GM12878 (cell line): Measurements from ENCODE around the gene EAF1. TPM values are rescaled to one million over a fixed set of nuclear protein-coding genes. Genes with fewer than 3 reads are reported as not detected.

ENCODE experiments used
- ATAC-seq: fragments of 200-7000 bp; cut with Tn5 transposase; 3 replicates; pipeline ENCODE4 v1.9.1; 2020; ENCODE audit warnings: mild to moderate bottlenecking, moderate library complexity
- BruUV-seq: library from RNA; stranded (reverse); fragments of 400-500 nt; replicated peaks from 2 replicates; lab custom pipeline; 2021; lab: Mats Ljungman, UMichigan
- CTCF ChIA-PET: fragments of 300-600 bp; sonication (Branson Sonifier 250); formaldehyde crosslinking; extraction: SDS; loops from one replicate; lab custom pipeline; 2021; ENCODE audit warnings: inconsistent platforms; lab: Yijun Ruan, JAX
- POLR2A ChIA-PET: fragments of 350-600 bp; formaldehyde crosslinking; extraction: SDS; loops from one replicate; lab custom pipeline; 2021; ENCODE audit warnings: inconsistent platforms; lab: Charles Lee
- RAD21 ChIA-PET: fragments of 300-600 bp; sonication (Branson Sonifier 250); formaldehyde crosslinking; loops from one replicate; lab custom pipeline; 2023; ENCODE audit warnings: antibody characterized with exemption; ENCODE audit not compliant: unreplicated experiment; lab: Charles Lee
- SMC1A ChIA-PET: fragments of 300-600 bp; sonication (Branson Sonifier 250); formaldehyde crosslinking; loops from one replicate; lab custom pipeline; 2023; ENCODE audit not compliant: unreplicated experiment, uncharacterized antibody; lab: Charles Lee
- DNase-seq: peaks from one replicate; pipeline ENCODE4 v3.0.0-alpha.2; 2011; ENCODE audit warnings: low read depth, low spot score
- FAIRE-seq: peaks from 3 replicates; lab custom pipeline; 2011; peaks lifted over from hg19 to GRCh38; lab: Jason Lieb, UNC
- H2AFZ ChIP-seq: 2 replicates; pipeline ENCODE4 v1.6.0; 2011; ENCODE audit warnings: low read depth, low read length, control low read depth; ENCODE audit not compliant: control insufficient read depth
- H3K27ac ChIP-seq: 2 replicates; pipeline ENCODE4 v1.5.1; 2011; ENCODE audit warnings: control low read depth; ENCODE audit not compliant: control insufficient read depth, insufficient read depth
- H3K27me3 ChIP-seq, 2 experiments: replicated peaks in 1 of 2; 2 replicates each; pipeline versions ENCODE4 v1.6.0 to v1.6.1; 2011; ENCODE audit warnings: low read length in 1 of 2; ENCODE audit not compliant: control insufficient read depth in 2 of 2, insufficient read depth in 2 of 2
- H3K36me3 ChIP-seq, 2 experiments: 2 replicates each; pipeline ENCODE4 v1.5.1; 2011; ENCODE audit warnings: low read length in 1 of 2; ENCODE audit not compliant: control insufficient read depth in 2 of 2, insufficient read depth in 2 of 2
- H3K4me1 ChIP-seq: 2 replicates; pipeline ENCODE4 v1.6.1; 2011; ENCODE audit warnings: mild to moderate bottlenecking, low read length, moderate library complexity, mixed read lengths; ENCODE audit not compliant: control insufficient read depth, insufficient read depth
- H3K4me2 ChIP-seq: 2 replicates; pipeline ENCODE4 v1.6.0; 2011; ENCODE audit warnings: control low read depth; ENCODE audit not compliant: control insufficient read depth, insufficient read depth
- H3K4me3 ChIP-seq: fragments of 200-600 bp; sonication (generic); 2 replicates; pipeline ENCODE4 v1.5.1; 2016
- H3K79me2 ChIP-seq: 2 replicates; pipeline ENCODE4 v1.6.0; 2011; ENCODE audit warnings: low read length; ENCODE audit not compliant: control insufficient read depth, insufficient read depth
- H3K9ac ChIP-seq: 2 replicates; pipeline ENCODE4 v1.8.0; 2011; ENCODE audit warnings: low read length, control low read depth, mixed read lengths; ENCODE audit not compliant: control insufficient read depth, insufficient read depth
- H3K9me3 ChIP-seq: replicated peaks from 3 replicates; pipeline ENCODE4 v1.5.1; 2011; ENCODE audit warnings: mild to moderate bottlenecking, low read length; ENCODE audit not compliant: control insufficient read depth, insufficient read depth
- H4K20me1 ChIP-seq: 2 replicates; pipeline ENCODE4 v1.6.0; 2011; ENCODE audit not compliant: control insufficient read depth, insufficient read depth
- BACH1 ChIP-seq: fragments of 450-650 bp; IDR thresholded peaks from 2 replicates; pipeline ENCODE4 v1.6.1; 2017; ENCODE audit warnings: mild to moderate bottlenecking, borderline replicate concordance
- CHD2 ChIP-seq: IDR thresholded peaks from 2 replicates; pipeline ENCODE4 v1.6.1; 2011; ENCODE audit warnings: low read depth, low read length, improper control_type of control experiment, borderline replicate concordance
- LARP7 ChIP-seq: fragments of 450-650 bp; IDR thresholded peaks from 2 replicates; pipeline ENCODE4 v1.6.1; 2017; ENCODE audit warnings: mild to moderate bottlenecking
- MXI1 ChIP-seq: fragments of 150-350 bp; IDR thresholded peaks from 2 replicates; pipeline ENCODE4 v1.6.1; 2011; ENCODE audit warnings: low read depth, mild to moderate bottlenecking, inconsistent platforms, low read length, improper control_type of control experiment
- TCF12 ChIP-seq: IDR thresholded peaks from 2 replicates; pipeline ENCODE4 v1.6.1; 2011; ENCODE audit warnings: low read depth, mild to moderate bottlenecking, low read length
- WGBS: methylation state at CpG from one replicate; pipeline ENCODE4 v1.1.6; 2016; ENCODE audit warnings: low lambda C conversion rate; ENCODE audit not compliant: insufficient replicate concordance, insufficient coverage; ENCODE audit errors: missing lambda C conversion rate; 5-methylcytosine and 5-hydroxymethylcytosine counted together
- in situ Hi-C: fragments of 300-500 bp; cut with MboI; formaldehyde crosslinking; loops from 9 replicates; pipeline ENCODE4 v1.14.3; 2018; ENCODE audit warnings: mixed read lengths
- intact Hi-C: fragments of 100-400 bp; cut with micrococcal nuclease; formaldehyde crosslinking; loops from one replicate; pipeline ENCODE4 v1.14.2; 2022; ENCODE audit not compliant: unreplicated experiment
- polyA plus RNA-seq, 11 experiments: library from polyadenylated mRNA; depleted of rRNA in 4 of 11; unstranded in 6 of 11; stranded (reverse) in 5 of 11; fragments of >200 nt; fragmentation: Nextera tagmentation in 4 of 11; fragmentation: Illumina TruSeq in 1 of 11; extraction: Ambion mirVana in 4 of 11; extraction: Trizol in 1 of 11; gene quantifications; 1 replicate in 1 of 11; 2 replicates in 10 of 11; pipeline versions ENCODE4 v1.2.1 to v1.2.3, GENCODE V29; 2011 to 2016; ENCODE audit warnings: inconsistent platforms in 2 of 11, missing spikeins in 2 of 11, low read depth in 1 of 11
- total RNA-seq, 4 experiments: library from RNA; depleted of rRNA in 3 of 4; stranded (reverse); fragments of >200 nt in 3 of 4; fragmentation: Illumina TruSeq in 1 of 4; extraction: Trizol in 1 of 4; gene quantifications; 2 replicates each; pipeline versions ENCODE4 v1.2.1 to v1.2.3, GENCODE V29; 2013 to 2021
- TF ChIP-seq, protein P1 (sequence below): fragments of 450-650 bp; IDR thresholded peaks from 2 replicates; pipeline ENCODE4 v1.6.1; 2018; ENCODE audit warnings: borderline replicate concordance, mild to moderate bottlenecking; ENCODE audit not compliant: partially characterized antibody
- TF ChIP-seq, protein P2 (sequence below): IDR thresholded peaks from 2 replicates; pipeline ENCODE4 v1.6.1; 2012; ENCODE audit warnings: mild to moderate bottlenecking, low read depth, low read length
- TF ChIP-seq, protein P3 (sequence below): fragments of 150-350 bp; IDR thresholded peaks from 2 replicates; pipeline ENCODE4 v1.6.1; 2014; ENCODE audit warnings: mild to moderate bottlenecking, low read depth, low read length
- TF ChIP-seq, protein P4 (sequence below): fragments of 450-650 bp; formaldehyde crosslinking; IDR thresholded peaks from 2 replicates; pipeline ENCODE4 v1.4.0; 2022; ENCODE audit warnings: mild to moderate bottlenecking, moderate library complexity

Gene EAF1
- total and polyA plus RNA-seq, 10 of the 15 experiments (the other 5 are each of a cell fraction or from before 2014, with no cell fraction given) = 6.8 to 21.6 (median 15.6) TPM

DNA sequence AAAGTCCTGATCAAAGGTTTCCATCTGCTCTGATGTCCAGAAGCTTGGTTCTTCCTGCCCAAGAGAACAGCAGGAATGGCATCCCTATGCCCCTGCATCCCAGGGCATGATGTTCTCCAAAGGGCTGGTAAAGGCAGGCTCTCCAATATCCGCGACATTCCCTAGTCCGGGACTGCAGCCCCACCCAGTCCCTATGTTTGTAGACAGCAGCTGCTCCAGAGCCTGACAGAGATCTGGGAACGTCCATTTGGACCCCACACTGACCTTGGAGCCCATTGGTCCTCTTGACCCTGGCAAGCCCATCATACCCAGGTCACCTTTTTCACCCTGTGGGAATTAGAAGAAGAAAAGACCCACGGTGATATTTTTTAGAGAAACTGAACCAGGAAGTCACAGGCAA is 47.8 kb downstream of the EAF1 start (continued):
- TF ChIP-seq, protein P1, sequence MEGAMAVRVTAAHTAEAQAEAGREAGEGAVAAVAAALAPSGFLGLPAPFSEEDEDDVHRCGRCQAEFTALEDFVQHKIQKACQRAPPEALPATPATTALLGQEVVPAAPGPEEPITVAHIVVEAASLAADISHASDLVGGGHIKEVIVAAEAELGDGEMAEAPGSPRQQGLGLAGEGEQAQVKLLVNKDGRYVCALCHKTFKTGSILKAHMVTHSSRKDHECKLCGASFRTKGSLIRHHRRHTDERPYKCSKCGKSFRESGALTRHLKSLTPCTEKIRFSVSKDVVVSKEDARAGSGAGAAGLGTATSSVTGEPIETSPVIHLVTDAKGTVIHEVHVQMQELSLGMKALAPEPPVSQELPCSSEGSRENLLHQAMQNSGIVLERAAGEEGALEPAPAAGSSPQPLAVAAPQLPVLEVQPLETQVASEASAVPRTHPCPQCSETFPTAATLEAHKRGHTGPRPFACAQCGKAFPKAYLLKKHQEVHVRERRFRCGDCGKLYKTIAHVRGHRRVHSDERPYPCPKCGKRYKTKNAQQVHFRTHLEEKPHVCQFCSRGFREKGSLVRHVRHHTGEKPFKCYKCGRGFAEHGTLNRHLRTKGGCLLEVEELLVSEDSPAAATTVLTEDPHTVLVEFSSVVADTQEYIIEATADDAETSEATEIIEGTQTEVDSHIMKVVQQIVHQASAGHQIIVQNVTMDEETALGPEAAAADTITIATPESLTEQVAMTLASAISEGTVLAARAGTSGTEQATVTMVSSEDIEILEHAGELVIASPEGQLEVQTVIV = no peak
- TF ChIP-seq, protein P2, sequence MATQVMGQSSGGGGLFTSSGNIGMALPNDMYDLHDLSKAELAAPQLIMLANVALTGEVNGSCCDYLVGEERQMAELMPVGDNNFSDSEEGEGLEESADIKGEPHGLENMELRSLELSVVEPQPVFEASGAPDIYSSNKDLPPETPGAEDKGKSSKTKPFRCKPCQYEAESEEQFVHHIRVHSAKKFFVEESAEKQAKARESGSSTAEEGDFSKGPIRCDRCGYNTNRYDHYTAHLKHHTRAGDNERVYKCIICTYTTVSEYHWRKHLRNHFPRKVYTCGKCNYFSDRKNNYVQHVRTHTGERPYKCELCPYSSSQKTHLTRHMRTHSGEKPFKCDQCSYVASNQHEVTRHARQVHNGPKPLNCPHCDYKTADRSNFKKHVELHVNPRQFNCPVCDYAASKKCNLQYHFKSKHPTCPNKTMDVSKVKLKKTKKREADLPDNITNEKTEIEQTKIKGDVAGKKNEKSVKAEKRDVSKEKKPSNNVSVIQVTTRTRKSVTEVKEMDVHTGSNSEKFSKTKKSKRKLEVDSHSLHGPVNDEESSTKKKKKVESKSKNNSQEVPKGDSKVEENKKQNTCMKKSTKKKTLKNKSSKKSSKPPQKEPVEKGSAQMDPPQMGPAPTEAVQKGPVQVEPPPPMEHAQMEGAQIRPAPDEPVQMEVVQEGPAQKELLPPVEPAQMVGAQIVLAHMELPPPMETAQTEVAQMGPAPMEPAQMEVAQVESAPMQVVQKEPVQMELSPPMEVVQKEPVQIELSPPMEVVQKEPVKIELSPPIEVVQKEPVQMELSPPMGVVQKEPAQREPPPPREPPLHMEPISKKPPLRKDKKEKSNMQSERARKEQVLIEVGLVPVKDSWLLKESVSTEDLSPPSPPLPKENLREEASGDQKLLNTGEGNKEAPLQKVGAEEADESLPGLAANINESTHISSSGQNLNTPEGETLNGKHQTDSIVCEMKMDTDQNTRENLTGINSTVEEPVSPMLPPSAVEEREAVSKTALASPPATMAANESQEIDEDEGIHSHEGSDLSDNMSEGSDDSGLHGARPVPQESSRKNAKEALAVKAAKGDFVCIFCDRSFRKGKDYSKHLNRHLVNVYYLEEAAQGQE = no peak
- TF ChIP-seq, protein P3, sequence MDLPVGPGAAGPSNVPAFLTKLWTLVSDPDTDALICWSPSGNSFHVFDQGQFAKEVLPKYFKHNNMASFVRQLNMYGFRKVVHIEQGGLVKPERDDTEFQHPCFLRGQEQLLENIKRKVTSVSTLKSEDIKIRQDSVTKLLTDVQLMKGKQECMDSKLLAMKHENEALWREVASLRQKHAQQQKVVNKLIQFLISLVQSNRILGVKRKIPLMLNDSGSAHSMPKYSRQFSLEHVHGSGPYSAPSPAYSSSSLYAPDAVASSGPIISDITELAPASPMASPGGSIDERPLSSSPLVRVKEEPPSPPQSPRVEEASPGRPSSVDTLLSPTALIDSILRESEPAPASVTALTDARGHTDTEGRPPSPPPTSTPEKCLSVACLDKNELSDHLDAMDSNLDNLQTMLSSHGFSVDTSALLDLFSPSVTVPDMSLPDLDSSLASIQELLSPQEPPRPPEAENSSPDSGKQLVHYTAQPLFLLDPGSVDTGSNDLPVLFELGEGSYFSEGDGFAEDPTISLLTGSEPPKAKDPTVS = no peak

DNA sequence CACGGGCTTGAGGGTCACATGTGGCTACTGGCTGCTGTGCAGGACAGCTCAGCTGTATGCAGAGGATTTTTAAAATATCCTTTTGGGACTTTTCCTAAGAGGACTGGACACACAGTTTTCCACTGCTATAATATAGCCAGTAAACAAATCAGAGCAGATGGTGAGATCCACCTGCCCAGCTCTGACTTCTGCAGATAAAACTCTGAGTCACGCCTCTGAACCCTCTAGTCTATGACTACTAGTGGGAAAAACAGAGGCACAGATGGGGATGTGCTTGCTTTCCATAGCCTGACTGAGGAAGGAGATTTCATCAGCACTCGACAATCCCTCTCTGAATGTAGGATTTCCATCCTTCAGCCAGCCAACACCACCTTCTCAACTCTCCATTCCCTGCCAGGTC is 49.0 kb downstream of the EAF1 start:
- no peak for FAIRE-seq
- no TSS peak for BruUV-seq
- no peak overlapping the region for H3K9ac ChIP-seq
- DNase-seq = no peak
- H3K27ac ChIP-seq = no peak overlapping the region
- H3K4me1 ChIP-seq = no peaks in the 10 kb centered on the region
- in situ Hi-C loops (no loop called here), intact Hi-C loops (no loop called here)
- POLR2A ChIA-PET = no interaction called here
- no peaks in the 10 kb centered on the region for H3K27me3 ChIP-seq
- H4K20me1 ChIP-seq = no peaks in the 10 kb centered on the region
- H3K4me2 ChIP-seq = no peak overlapping the region
- no peak for ATAC-seq
- 28% methylated on average over 3 of the region's 3 CpGs for WGBS
- SMC1A ChIA-PET = no interaction called here
- TF ChIP-seq CHD2 = no peak
- no peak for TF ChIP-seq MXI1
- TF ChIP-seq, protein P4, sequence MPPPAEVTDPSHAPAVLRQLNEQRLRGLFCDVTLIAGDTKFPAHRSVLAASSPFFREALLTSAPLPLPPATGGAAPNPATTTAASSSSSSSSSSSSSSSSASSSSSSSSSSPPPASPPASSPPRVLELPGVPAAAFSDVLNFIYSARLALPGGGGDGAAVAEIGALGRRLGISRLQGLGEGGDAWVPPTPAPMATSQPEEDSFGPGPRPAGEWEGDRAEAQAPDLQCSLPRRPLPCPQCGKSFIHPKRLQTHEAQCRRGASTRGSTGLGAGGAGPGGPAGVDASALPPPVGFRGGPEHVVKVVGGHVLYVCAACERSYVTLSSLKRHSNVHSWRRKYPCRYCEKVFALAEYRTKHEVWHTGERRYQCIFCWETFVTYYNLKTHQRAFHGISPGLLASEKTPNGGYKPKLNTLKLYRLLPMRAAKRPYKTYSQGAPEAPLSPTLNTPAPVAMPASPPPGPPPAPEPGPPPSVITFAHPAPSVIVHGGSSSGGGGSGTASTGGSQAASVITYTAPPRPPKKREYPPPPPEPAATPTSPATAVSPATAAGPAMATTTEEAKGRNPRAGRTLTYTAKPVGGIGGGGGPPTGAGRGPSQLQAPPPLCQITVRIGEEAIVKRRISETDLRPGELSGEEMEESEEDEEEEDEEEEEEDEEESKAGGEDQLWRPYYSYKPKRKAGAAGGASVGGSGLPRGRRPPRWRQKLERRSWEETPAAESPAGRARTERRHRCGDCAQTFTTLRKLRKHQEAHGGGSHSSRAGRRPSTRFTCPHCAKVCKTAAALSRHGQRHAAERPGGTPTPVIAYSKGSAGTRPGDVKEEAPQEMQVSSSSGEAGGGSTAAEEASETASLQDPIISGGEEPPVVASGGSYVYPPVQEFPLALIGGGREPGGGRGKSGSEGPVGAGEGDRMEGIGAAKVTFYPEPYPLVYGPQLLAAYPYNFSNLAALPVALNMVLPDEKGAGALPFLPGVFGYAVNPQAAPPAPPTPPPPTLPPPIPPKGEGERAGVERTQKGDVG (CRISPR knock-in tag) = no peak
- TF ChIP-seq TCF12 = no peak
- no peak for TF ChIP-seq BACH1
- TF ChIP-seq LARP7 = no peak
- H3K79me2 ChIP-seq = no peaks in the 10 kb centered on the region
- no peak overlapping the region for H2AFZ ChIP-seq
- CTCF ChIA-PET = interaction anchor here (0.7 to 1.4 kb wide), 2 partner anchors 80 to 209 kb away, joined by 3 to 7 read pairs; no protein-coding TSS in a partner anchor
- H3K36me3 ChIP-seq = no peaks in the 10 kb centered on the region
- no peaks in the 10 kb centered on the region for H3K9me3 ChIP-seq
- RAD21 ChIA-PET = no interaction called here
- no peak overlapping the region for H3K4me3 ChIP-seq
